GM21360 (cell line): ENCODE data around the gene HNRNPA2B1.
A peak's percentile ranks its signal among the peaks of the same experiment; 100 is the strongest.

Experiments used
- ATAC-seq: cut with Tn5 transposase; IDR thresholded peaks from one replicate; pipeline ENCODE4 v1.9.1; 2021; ENCODE audit warnings: mild to moderate bottlenecking, moderate library complexity; ENCODE audit not compliant: unreplicated experiment

HNRNPA2B1 gene

GRCh38 chr7:26200444-26201246 lies at the start of gene HNRNPA2B1:
Gene HNRNPA2B1, minus strand, starts transcription at chr7:26200746. Its CDS starts 169 bp downstream, at chr7:26200577.
- peak; percentile 59 for ATAC-seq

DNA sequence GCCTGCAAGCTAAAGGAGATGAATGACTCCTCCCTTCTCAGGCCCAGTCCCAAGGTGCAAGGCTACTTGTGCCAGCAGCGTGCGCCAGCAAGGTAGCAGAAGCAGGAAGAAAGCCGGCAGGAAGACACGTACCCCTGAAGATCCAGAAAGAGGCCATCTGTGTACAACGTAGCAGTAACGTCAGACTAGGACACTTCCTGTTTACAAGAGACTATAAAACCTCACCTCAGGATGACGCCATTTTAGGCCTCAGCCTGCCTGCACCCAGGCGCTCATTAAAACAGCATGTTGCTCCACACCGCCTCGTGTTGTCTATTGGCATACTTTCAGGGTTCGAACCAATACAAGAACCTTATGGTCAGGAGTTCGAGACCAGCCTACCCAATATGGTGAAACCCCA lies 49.7 kb upstream of the HNRNPA2B1 start:
- no peak for ATAC-seq

DNA sequence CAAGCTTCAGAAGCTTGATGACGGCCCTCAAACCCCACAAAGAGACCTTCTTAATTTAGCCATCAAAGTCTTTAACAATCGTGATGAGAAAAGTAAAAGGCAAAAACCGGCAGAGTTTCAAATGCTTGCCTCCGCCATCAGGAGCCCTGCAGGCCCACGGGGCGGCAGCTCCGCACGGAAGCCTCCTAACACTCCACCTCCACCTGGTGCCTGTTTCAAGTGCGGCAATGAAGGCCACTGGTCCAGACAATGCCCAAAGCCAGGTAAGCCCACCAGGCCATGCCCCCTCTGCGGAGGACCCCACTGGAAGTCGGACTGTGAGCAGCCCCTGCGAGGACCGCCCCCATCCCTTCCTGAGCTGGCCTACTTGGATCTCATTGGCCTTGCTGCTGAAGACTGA lies 44.6 kb upstream of the HNRNPA2B1 start:
- no peak for ATAC-seq

- no peak for ATAC-seq
Observed at GRCh38 chr7:26238032-26238431, 37.5 kb upstream of the HNRNPA2B1 start.

DNA sequence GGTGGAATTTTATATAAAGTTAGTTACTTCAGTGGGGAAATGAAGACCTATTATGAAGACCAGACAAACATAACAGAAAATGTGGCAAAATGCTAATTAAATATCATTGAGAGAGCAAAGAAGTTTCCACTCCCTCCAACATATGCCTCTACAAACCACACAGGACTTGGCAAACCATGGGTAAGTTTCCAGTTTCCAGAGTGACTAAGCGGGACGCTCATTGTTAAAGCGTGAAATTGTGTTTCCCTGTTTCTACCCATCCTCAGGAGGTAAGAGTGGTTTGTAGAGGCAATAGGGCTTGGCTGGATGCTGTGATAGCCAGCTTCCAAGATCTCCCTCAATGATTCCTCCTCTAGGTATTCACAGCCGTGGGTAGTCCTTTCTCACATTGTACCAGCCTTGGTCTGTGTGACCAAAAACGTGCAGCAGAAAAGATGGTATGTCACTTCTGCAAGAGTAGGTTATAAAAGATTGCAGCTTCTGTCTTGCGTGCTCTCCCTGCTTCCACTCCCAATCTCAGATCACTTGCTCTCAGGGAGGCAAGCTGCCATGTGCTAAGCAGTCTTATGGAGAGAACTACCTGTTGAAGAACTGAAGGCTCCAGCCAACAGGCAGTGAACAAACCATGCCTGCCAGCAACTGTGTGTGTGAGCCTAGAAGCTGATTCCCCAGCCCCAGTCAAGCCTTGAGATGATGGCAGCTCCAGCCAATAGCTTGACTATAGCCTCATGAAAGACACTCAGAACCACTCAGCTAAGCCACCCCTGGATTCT lies 36.7 kb upstream of the HNRNPA2B1 start:
- no peak for ATAC-seq

GRCh38 chr7:26233902-26234511 lies 33.5 kb upstream of the HNRNPA2B1 start:
- ATAC-seq = no peak

DNA sequence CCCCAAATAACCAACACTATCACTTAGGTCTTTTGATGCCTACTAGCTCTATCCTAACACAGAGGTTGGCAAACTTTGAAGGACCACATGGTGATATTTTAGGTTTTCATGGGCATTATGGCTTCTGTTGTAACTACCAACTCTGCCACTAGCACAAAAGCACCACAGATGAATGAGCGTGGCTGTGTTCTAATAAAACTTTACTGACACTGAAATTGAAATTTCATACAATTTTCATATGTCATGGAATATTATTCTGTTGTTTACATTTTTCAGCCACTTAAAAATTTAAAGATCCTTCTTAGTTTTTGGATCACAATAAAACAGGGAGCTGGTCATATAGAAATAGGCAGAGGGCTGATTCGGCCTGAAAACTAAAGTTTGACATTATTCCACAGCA lies 27.4 kb upstream of the HNRNPA2B1 start:
- no peak for ATAC-seq

- ATAC-seq = no peak
Observed at GRCh38 chr7:26224359-26224758, 23.8 kb upstream of the HNRNPA2B1 start.

DNA sequence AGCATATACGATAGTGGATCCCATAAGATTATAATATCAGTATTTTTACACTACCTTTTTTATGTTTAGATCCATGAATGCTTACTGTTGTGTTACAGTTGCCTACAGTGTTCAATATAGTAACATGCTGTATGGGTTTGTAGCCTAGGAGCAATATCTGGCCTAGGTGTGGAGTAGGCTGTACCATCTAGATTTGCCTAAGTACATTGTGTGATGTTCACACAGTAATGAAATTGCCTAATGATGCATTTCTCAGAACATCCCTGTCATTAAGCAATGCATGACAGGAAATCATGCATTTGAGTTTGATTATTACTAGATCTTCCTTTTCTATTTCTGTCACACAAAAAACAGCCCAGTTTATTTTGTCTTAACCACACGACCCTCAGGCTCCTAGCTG lies 15.5 kb upstream of the HNRNPA2B1 start:
- no peak for ATAC-seq

DNA sequence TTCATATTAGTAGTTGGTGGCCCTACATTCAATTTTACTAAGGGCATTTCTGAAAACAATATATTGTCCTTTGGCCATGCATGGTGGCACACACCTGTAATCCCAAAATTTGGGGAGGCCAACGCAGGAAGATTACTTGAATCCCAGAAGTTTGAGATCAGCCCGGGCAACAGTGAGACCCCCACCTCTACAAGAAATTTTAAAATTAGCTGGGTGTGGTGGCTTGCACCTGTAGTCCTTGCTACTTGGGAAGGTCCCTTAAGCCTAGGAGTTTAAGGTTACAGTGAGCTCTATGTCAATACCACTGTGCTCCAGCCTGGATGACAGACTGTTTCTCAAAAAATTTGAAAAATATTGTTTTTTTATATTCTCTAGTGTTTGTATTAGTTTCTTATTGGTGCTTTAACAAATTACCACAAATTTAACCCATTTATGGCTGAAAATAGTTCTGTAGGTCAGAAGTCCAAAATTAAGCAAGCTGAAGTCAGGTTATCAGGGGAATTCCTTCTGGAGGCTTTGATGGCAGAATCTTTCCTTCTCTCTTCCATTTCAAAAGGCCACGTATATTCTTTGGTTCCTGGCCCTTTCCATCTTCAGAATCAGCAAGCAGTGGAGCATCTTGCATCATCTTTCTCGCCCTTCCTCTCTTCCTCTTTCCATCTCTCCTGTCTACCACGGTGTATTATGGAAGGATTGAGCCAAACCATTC lies 13.4 kb upstream of the HNRNPA2B1 start:
- no peak for ATAC-seq

- ATAC-seq = no peak
Observed at GRCh38 chr7:26212921-26213718, 12.6 kb upstream of the HNRNPA2B1 start.

GRCh38 chr7:26208040-26208439 lies 7.5 kb upstream of the HNRNPA2B1 start:
- ATAC-seq = no peak

DNA sequence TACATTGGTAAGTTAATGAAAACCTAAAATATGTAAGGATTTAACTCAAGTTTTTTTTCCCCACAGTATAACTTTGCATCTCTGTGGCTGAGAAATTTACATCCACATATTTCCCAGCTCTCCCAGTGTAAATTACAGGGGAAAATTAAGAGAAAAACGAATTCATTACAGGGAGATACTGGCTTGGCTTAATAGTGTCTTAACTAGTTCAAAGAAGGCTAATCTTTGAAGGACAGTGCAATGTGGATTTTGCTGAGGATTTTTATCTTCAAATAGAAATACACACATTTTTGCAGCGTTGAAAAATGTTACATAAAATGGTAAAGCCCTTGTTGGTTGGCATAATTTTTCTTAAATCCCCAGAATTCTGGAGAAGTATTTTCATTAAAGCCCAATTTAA lies 2.5 kb upstream of the HNRNPA2B1 start:
- no peak for ATAC-seq

- ATAC-seq = peak; percentile 10
Observed at GRCh38 chr7:26202019-26202990, 1.8 kb upstream of the HNRNPA2B1 start.

- peak; percentile 48 for ATAC-seq
Observed at GRCh38 chr7:26201247-26202018, 887 bp upstream of the HNRNPA2B1 start, which contains the start of gene CBX3. Gene CBX3, plus strand, starts transcription at chr7:26201745. Its CDS starts 1,254 bp downstream, at chr7:26202999.

- ATAC-seq = no peak
Observed at GRCh38 chr7:26200038-26200443, 505 bp downstream of the HNRNPA2B1 start.

GRCh38 chr7:26199301-26200037 lies 1.1 kb downstream of the HNRNPA2B1 start:
- ATAC-seq = no peak

DNA sequence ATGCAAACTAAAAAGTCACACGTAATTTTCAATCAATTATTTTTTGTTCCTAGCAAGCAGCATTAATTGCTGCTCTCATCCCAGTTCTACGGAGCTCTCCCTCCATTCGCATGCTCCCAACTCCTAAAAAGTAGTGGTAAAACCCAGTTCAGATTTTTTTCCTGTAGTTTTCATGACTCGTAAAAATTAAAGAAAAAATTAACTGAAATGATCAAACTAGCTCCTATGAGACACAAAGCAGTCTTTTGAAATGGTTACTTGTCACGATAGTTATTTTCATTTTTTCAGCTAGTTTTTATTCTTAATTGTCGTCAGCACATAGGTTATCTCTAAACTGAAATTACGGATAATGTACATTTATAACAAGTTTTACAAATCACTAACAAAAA lies 1.8 kb downstream of the HNRNPA2B1 start:
- no peak for ATAC-seq
